ENCODE measurements around the gene PIEZO2.

PIEZO2 gene

DNA sequence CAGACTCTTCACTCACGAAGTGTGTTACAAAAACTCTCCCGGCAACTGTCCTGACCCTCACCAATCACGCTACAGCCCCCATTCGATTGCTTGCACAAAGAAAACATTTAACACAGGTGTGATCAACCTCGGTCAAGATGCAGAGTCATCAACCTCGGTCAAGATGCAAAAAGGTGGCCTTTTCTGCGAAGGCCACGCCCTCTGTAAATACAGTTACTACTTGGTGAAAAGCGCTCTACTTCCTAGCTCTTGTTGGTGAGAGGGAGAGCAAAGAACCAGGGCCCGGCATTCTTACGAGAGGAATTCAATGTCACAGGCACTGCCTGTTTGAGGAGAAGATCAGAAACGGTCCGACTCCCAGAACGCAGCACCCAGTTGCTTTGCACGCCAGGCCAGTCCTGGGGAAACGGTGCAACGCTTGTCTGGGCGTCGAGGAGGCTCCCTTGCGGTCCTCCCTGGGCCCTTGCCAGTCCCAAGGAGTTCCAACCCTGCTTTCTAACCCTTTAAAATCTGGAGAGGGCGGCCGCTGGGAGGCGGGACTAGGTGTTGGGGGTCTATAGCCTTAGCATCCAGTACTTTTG, 1.9 kb downstream of the PIEZO2 start:
- Histone ChIP-seq H3K27me3 (ENCODE audit: insufficient read depth, poor library complexity, severe bottlenecking) (peaks cover 58% of the 10 kb centered on the region), H3K36me3 (ENCODE audit: low read depth) (no peaks in the 10 kb centered on the region), H3K9me3 (ENCODE audit: severe bottlenecking) (no peaks in the 10 kb centered on the region), H3K27ac (ENCODE audit: poor library complexity, severe bottlenecking) (no peak overlapping the region), H3K4me1 (ENCODE audit: insufficient read depth, poor library complexity, severe bottlenecking) (no peaks in the 10 kb centered on the region), H3K4me3 (ENCODE audit: severe bottlenecking) (no peak overlapping the region)
- TF ChIP-seq, protein P1, sequence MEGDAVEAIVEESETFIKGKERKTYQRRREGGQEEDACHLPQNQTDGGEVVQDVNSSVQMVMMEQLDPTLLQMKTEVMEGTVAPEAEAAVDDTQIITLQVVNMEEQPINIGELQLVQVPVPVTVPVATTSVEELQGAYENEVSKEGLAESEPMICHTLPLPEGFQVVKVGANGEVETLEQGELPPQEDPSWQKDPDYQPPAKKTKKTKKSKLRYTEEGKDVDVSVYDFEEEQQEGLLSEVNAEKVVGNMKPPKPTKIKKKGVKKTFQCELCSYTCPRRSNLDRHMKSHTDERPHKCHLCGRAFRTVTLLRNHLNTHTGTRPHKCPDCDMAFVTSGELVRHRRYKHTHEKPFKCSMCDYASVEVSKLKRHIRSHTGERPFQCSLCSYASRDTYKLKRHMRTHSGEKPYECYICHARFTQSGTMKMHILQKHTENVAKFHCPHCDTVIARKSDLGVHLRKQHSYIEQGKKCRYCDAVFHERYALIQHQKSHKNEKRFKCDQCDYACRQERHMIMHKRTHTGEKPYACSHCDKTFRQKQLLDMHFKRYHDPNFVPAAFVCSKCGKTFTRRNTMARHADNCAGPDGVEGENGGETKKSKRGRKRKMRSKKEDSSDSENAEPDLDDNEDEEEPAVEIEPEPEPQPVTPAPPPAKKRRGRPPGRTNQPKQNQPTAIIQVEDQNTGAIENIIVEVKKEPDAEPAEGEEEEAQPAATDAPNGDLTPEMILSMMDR (IDR thresholded peaks at IDR 0.05; ENCODE audit: poor library complexity, severe bottlenecking) = no peak
- DNase-seq (ENCODE audit: low spot score) (no peak), ATAC-seq (ENCODE audit: low read depth) (no peak)

DNA sequence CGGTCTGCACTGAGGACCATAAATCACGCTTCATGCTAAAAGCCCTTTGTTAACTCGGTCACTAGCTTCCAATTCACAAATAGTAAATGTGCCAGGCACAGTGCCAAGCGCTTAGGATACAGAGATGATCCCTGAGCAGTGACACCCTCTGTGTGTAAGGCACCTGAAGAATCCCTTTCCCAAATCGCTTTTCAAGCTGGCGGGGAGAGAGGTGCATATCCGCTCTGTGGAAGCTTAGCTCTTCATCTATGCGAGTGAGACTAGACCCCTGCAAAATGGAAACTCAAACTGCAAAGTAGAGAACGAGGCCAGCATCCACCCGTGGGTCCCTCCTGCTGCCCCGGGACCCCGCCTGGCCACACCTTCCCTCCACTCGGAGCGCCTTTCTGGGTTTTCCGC, 2.4 kb downstream of the PIEZO2 start:
- no peaks in the 10 kb centered on the region for H3K36me3 ChIP-seq (ENCODE audit: low read depth)
- H3K9me3 ChIP-seq (ENCODE audit: severe bottlenecking) = no peaks in the 10 kb centered on the region
- no peaks in the 10 kb centered on the region for H3K4me1 ChIP-seq (ENCODE audit: insufficient read depth, poor library complexity, severe bottlenecking)
- TF ChIP-seq, protein P1 (IDR thresholded peaks at IDR 0.05; ENCODE audit: poor library complexity, severe bottlenecking) = no peak
- peaks cover 53% of the 10 kb centered on the region for H3K27me3 ChIP-seq (ENCODE audit: insufficient read depth, poor library complexity, severe bottlenecking)
- DNase-seq (ENCODE audit: low spot score) (no peak), ATAC-seq (ENCODE audit: low read depth) (no peak)
- no peak overlapping the region for H3K4me3 ChIP-seq (ENCODE audit: severe bottlenecking)
- no peak overlapping the region for H3K27ac ChIP-seq (ENCODE audit: poor library complexity, severe bottlenecking)

DNA sequence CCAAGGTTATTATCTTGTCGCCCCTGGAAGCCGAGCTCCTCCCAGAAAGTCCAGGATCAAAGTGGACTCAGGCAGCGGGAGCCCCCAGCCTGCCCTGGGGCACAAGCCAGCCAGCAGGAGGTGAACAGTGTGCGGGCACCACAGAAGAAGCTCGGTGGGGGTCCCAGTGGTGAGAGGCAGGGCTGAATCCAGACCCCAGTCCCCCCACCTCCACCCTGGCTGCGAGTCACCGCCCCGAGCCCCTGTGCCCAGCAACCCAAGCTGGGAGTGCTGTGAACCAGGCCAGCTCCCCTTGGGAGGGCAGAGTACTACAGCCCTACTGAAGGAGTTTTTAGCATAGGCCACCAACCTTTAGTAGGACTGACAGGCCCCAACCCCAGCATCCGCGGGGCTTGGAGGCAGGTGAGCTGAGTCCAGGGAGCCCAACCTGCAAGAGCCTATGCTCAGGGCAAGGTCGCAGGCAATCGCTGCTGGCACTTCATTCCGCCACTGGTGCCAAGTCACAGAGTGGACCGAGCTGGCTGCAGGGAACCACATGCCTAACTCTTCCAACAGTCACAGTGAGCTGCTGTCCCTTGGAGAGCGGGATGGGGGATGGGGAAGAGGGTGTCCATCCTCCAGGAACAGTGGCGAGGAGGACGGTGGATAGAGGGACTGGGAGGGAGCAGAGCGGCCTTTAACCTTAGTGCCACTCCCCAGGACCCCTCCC, 3.0 kb downstream of the PIEZO2 start:
- H3K4me3 ChIP-seq (ENCODE audit: severe bottlenecking) = no peak overlapping the region
- no peak for ATAC-seq (ENCODE audit: low read depth)
- TF ChIP-seq, protein P1 (IDR thresholded peaks at IDR 0.05; ENCODE audit: poor library complexity, severe bottlenecking) = no peak
- H3K27me3 ChIP-seq (ENCODE audit: insufficient read depth, poor library complexity, severe bottlenecking) = peaks cover 47% of the 10 kb centered on the region
- no peaks in the 10 kb centered on the region for H3K9me3 ChIP-seq (ENCODE audit: severe bottlenecking)
- no peak overlapping the region for H3K27ac ChIP-seq (ENCODE audit: poor library complexity, severe bottlenecking)
- H3K4me1 ChIP-seq (ENCODE audit: insufficient read depth, poor library complexity, severe bottlenecking) = no peaks in the 10 kb centered on the region
- no peaks in the 10 kb centered on the region for H3K36me3 ChIP-seq (ENCODE audit: low read depth)
- no peak for DNase-seq (ENCODE audit: low spot score)

DNA sequence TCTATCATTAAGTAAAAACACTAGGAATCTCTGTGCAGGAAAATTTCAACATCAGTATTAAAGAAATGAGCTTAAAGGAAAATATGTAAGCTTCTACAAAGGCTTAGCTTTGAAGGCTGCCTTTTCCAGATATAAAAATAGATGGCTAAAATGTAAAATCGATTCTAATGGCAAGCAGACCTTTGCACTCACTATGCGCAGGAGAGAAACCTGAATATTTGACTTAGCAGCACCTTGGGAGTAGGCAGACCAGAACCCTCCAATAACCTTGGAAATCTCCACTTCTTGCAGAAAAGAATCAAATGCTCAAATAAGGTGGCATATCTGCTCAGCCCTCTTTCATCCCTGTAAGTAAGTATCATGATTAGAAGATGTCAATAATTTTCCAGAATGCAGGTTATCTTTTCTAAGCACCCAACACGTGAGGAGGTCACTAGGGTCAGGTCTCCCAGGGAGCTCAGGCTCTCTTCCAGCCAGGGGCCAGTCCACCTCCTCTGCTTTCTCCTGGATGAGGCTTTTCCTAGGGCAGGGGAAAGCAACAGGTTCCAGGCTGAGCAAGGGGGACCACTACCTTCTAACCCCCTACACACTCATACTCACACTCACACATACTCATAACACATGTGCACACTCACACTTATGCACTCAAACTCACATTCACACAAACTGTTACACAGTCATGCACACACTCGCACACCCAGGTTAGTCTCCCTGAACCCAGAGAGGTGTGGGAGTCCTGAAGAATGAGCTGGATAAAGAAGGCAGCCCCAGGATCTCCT, 3.8 kb downstream of the PIEZO2 start:
- ATAC-seq (ENCODE audit: low read depth) = no peak
- H3K4me1 ChIP-seq (ENCODE audit: insufficient read depth, poor library complexity, severe bottlenecking) = no peaks in the 10 kb centered on the region
- no peak overlapping the region for H3K4me3 ChIP-seq (ENCODE audit: severe bottlenecking)
- no peak overlapping the region for H3K27ac ChIP-seq (ENCODE audit: poor library complexity, severe bottlenecking)
- TF ChIP-seq, protein P1 (IDR thresholded peaks at IDR 0.05; ENCODE audit: poor library complexity, severe bottlenecking) = no peak
- H3K27me3 ChIP-seq (ENCODE audit: insufficient read depth, poor library complexity, severe bottlenecking) = peaks cover 39% of the 10 kb centered on the region
- no peaks in the 10 kb centered on the region for H3K9me3 ChIP-seq (ENCODE audit: severe bottlenecking)
- no peaks in the 10 kb centered on the region for H3K36me3 ChIP-seq (ENCODE audit: low read depth)
- DNase-seq (ENCODE audit: low spot score) = no peak

All from RWPE2 (cell line).